ENCODE measurements around the gene ANKRD6.

- TF ChIP-seq CTCF (IDR thresholded peaks at IDR 0.05) (no peak), POLR2AphosphoS5 (IDR thresholded peaks at IDR 0.05) (no peak), POLR2A (IDR thresholded peaks at IDR 0.05) (no peak)
Measured at GRCh38 chr6:89385846-89386245, 47.1 kb upstream of the ANKRD6 start.
